Fibroblast of the conjunctiva (primary cell): Measurements from ENCODE around the gene MRTFA.
"Not testable (repeated sequence)": the region's sequence is repeated elsewhere in the genome, so short reads cannot be mapped to it uniquely, and the experiment has no call there.

ENCODE experiments used
- DNase-seq: peaks from one replicate; pipeline ENCODE4 v3.0.0-alpha.2; 2010; ENCODE audit warnings: low read depth

Gene MRTFA

DNA sequence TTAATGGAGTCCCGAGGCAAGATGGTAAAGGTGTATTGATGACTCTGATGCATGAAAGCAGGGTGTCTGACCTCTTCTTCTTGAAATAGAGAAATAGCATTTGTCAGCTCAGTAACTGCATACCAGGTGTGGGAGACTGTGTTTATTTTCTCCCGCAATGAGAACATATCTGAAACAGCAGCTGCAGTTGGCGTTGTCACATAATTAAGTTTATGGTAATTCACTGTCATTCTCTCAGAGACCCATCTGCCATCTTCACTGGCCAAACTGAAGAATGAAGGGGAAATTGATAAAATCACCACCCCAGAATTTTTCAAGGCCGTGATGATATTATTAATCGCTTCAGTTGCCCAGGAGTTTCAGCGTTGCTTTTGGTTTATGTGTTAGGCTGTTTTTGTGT lies 22.6 kb upstream of the MRTFA start:
- no peak for DNase-seq

DNA sequence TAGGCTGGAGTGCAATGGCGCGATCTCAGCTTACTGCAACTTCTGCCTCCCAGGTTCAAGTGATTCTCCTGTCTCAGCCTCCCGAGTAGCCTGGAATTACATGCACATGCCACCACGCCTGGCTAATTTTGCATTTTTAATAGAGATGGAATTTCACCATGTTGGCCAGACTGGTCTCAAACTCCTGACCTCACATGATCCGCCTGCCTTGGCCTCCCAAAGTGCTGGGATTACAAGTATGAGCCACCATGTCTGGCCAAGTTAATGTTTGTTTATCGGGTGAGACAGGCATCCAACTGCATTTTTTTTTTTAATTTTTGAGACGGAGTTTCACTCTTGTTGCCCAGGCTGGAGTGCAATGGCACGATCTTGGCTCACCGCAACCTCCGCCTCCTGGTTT lies 20.1 kb upstream of the MRTFA start:
- not testable (repeated sequence) for DNase-seq

DNA sequence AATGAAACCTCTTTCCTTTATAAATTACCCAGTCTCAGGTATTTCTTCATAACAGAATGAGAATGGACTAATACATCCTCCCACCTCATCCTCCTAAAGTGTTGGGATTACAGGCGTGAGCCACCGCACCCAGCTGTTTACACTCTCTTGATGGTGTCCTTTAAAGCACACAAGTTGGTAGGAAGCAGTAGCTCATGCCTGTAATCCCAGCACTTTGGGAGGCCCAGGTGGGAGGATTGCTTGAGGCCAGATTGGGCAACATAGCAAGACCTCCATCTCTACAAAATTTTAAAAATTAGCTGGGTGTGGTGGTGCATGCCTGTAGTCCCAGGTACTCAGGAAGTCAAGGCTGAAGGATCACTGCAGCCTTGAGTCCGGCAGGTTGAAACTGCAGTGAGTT lies 19.4 kb upstream of the MRTFA start:
- DNase-seq: not testable (repeated sequence)

DNA sequence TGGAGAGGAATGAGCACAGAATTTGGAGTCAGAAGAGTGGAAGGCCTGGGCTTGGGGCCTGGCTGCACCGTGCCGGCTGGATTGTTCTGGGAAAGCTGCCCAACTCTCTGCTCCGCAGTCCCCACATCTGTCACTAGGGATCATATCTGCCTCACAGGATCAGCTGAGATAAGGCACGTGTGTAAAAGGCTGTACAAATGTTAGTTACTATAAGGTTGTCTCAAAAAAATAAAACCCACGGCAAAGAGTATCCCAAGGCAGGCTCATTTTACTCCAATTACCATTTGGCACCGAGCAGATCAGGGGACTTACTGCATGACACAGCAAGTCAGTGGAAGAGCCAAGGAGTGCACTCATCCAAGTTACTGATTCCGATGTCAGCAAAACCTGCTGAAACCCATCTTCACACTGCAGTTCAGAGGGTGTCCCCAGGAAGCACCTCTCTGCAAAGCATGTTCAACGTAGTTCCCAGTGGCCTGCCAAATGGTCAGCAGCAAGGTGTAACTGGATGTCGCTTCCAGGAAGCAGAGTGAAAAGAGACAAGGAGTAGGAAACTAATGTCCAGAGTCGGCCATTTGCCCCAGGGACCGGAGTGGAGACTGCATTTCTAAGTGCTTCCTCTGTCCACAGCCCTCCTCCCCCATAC lies 18.1 kb upstream of the MRTFA start:
- DNase-seq: peak; percentile 47

DNA sequence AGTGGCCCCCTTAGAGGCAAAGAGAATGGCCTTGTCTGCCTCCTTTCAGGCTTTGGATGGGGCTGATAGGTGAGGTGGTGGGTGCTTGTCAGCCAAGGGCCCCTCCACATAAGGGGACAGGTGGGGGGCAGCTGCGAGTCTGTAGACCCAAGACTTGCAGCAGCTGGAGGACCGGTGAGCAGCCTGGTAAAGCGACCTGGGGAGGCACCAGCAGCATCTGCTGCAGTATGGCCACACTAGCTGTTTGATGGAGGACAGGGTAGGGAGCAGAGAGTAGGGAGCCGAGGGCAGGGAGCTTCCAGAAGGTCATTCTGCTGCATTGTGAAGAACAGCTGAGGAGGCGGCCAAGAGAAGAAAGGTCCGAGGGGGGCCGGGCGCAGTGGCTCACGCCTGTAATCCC lies 16.8 kb upstream of the MRTFA start:
- no peak for DNase-seq

DNA sequence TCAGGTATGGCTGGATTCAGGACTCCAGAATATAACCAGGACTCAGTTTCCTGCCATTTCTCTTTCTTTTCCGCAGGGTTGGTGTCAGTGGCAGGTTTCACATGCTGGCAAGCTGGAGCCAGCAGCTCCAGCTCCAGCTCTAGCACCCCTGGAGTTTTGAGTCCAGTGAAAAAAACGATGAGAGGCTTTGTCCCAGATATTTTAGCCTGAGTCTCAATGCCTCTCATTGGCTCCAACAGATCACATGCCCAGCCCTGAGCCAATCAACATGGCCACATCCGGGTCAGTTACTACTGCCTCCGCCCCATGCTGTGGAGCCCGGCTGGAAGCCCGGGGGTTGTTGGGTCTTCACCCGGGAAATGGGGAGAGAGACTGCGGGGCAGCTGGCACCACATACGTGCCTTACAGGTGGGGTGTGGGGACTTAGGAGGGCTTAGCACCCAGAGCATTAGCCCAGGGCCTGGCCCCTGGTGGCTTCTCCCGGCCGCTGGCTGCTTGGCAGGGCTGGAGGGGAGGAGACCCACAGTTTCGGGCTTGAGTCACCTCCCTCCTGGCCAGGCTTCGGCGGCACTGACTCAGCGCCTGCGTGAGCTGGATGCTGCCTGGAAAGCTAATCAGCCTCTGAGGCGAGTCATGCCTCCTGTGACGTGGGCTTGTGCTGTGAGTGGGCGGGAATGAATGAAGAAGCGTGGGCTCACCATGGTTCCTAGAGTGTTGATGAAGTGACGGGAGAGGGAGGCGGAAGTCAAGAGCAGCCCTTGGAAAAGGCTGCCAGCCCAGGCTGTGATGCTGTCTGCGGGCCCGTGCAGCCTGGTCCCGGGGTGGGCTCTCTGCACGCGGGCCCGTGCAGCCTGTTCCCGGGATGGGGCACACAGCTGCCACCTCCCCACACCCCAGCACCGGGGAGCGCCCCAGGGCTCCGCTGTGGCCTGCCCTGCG lies 15.3 kb upstream of the MRTFA start:
- DNase-seq: peak; percentile 98

DNA sequence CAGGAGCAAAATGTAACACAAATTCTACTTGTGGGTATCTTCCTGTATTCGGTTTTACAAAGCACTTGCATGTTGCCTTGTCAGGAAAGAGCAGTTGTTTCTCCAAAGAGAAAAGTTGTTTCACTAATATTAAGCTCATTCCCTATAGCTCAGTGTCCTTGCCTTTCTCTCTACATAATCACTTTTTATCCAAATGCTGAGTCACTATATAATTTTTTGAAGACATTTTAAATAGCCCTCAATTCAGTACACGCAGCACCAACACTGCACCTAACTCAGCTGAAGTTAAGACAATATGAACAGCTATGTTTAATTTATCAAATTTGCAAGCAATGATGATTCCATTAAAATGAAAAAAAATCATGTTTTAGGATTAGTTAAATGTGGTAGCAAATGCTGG lies 14.5 kb upstream of the MRTFA start:
- no peak for DNase-seq

DNA sequence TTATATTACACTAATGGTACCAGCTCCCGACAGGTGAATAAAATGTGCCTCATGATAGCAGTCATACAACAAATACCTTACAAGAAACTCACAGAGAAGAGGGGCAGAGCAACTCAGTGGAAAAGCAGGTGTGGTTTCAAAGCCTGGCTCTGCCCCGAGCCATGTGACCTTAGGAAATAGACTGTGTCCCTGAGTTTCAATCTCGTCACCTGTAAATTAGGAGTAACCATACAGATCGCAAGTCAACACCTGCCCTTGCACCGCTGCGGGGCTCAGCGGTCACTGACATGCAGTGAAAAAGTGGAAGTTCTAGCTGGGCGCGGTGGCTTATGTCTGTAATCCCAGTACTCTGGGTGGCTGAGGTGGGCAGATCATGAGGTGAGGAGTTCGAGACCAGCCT lies 11.9 kb upstream of the MRTFA start:
- DNase-seq: no peak

DNA sequence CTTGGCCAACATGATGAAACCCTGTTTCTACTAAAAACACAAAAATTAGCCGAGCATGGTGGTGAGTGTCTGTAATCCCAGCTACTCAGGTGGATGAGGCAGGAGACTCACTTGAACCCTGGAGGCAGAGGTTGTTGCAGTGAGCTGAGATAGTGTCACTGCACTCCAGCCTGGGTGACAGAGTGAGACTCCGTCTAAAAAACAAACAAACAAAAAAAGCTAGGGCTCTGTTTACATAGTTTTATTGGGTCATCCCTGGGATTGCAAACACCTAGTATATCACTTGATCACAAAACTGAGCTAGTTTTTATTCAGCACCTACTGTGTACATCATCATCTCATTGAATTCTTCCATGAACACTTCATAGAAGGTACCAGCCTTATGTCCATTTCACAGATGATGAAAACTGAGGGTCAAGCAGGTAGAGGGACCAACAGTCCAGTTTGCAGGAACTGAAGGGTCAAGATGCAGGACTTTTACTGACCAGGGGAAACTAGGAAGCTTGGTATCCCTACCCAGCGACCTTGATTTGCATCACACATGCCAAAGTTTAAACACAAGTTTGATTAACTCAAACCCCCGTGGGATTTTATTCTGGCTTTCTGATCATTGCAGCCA lies 9.2 kb upstream of the MRTFA start:
- DNase-seq: no peak

DNA sequence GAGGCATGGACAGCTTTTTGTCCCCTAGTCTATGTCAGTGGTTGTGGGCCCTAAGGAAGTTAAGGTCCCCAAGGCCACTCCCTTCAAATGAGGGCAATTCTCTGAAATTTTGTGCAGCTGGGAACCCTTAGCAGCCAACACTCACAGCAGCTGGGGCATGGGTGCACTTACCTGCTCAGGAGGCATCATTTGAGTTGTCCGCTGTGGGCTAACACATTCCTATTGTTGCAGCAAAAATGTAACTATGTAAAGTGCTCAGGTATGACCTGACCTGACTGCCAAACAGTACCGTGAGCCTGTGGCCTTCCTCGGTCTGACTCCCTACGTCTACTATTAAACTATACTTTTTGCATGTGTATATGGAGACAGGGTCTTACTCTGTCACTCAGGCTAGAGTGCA lies 5.8 kb upstream of the MRTFA start:
- no peak for DNase-seq

DNA sequence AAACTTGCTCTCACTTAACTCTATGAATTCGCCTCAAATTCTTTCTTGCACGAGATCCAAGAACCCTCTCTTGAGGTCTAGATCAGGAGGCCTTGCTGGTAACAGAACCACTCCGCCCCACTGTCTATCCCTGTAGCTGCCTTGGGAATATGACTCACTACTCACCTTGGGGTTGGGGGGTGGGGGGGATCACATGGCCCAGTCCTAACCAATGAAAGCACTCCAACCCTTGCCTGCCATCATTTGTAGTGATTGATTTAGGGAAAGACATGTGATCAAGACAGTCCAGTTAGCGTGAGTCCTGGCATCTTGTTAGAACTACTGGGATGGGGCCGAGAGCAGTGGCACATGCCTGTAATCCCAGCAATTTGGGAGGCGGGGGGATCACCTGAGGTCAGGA lies 4.8 kb upstream of the MRTFA start:
- no peak for DNase-seq

DNA sequence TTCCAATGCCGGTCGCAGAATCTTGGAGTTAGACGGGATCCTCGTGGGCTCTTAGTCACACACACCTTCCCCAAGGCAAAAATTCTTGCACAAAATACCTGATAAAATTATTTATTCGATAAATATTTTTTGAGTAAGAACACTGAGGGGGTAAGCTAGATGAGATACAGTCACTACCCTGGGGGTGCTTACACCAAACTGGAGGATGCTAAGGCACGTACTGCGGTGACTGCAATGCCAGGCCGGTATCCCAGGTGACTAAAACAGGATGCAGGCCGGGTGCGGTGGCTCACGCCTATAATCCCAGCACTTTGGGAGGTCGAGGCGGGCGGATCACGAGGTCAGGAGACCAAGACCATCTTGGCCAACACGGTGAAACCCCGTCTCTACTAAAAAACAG lies 1.7 kb upstream of the MRTFA start:
- DNase-seq: no peak

DNA sequence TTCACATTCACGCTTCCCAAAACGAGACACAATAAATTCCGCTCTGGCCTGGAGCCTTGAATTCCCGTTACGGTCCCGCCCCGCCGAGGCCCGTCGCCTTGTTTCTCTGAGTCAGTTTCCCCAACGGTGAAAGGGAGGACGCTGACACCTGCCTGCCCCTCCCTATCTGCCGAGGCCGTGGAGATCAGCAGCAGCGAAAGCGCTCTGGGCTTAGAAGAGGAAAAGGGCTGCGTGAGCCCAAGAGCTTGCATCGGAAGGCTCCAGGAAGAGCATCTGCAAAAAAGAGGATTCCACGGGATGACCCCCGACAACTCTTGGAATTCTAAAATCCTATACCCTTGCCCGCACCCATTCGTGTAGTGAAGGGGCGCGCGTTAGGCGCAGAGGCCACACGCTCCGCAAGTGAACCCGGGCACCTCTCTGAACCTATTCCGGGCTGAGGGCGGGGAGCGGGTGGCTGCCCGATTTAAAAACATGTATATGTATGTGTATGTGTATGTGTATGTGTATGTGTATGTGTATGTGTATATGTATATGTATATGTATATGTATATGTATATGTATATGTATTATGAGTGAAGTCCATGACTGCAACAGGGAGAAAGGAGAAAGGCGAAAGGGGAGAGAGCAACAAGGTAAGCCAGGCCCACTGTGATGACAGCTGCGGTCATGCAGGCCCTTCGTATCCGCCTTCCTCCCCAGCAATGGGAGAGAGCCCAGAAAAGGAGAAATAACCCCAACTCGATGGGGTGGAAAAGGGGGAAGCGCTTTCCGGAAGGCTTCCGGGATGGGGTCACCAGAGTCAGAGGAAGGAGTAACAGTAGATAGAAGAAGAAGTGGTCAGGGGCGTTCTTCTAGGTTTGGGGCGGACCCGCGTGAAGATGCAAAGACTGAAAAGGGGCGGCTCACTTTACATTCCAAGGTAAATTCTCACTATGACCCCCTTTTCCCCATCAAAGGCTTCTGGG lies 948 bp upstream of the MRTFA start:
- peak; percentile 14 for DNase-seq

DNA sequence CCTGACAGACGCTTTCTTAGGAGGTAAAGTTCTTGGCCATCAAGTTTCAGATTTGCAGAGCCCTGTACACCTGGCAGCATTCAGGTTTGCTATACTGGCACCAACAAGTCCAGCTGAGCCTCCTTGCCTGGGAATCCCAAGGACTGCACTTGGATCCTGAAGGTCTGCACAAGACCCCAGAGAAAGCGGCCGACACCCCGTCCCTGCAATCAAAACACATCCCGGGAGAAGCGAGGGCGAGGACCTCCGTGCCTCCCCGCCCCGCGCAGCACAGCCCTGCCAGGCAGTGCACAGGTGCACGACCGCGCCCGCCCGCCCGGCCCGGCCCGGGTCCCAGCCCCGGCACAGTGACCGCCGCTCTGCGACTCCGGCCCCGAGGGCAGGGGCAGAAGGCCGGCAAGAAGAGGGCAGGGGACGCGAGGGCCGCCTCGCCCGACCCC lies 559 bp downstream of the MRTFA start:
- DNase-seq: no peak

DNA sequence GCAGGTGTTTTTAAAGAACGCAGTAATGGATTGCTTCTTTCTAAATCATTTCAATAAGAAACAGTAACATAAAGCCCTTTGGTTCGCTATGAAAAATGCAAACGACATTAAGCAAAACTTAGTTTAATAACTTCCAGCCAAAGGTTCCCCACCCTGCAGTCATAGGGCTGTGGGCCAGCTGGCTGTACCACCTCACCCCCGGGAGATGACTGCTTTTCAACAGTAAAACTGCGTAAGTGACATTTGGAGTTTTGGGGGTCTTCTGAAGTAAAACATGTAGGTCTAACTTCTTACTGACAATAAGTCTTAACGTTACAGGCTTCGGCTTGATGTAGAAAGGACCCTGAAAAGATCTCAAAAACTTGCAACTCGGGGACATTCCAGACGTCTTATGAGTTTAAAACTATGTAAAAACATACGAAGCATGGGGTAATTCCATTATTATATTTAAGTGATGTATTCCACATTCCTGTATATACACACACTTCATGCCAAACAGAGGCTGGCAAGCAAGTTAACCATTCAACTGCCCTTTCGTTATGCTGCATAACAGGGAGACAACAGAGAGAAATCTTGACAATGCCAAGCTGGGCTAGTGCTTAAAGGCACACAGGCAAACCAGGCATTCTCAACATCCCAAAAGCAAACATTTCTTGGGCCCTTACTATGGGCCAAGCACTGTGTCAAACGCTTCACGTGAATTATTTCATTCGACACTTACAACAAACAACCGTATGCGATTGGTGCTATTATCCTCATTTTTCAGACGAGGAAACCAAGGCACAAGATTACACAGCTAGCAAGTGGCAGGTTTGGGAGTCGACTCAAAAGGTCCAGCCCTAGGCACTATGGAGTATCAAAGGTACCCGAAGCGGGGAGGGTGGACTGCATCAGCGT lies 1.2 kb downstream of the MRTFA start:
- peak; percentile 17 for DNase-seq

DNA sequence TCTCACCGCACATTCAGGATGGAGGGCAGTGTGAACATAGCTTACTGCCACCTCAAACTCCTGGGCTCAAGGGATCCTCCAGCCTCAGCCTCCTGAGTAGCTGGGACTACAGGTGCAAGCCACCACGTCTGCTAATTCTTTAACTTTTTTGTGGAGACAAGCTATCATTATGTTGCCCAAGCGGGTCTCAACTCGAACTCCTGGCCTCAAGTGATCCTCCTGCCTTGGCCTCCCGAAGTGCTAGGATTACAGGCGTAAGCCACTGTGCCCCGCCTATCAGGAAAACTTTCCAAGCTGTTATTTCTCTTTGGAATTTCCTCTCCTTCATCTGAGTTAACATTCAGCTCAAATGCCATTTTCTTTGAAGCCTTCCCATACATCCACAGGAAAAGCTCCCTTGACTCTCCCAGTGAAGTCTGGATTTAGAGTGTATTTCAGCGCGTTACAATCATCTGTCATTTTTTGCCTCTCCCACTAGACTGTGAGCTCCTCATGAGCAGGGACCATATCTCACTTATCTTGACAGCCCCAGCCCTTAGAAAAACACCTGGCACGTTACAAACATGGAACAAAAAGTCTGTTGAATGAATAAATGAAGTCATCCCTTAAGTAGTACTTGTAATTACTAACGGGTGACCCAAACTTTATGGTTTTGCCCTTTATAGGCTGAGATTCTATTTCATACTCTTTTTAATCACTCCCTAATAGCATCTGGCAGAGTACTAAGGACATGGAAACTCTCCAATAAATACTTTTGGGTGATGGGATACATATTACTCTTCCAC lies 2.2 kb downstream of the MRTFA start:
- DNase-seq: no peak

DNA sequence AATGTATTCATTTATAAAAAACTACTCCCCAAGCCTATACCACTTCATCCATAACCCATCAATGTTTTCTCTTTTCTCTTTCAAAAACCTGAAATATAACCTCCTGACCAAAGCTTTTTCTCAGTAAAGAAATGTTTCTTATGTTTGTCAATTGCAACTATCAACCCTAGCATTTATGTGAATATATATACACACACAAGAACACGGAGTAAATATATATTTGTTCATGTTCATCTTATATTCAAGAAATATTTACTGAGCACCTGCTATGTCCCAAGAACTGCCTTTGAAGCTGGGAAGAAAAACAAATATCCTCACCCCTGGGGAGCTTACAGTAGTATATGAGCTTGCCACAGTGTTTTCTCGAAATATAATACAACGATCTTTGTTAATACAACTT lies 3.5 kb downstream of the MRTFA start:
- no peak for DNase-seq

DNA sequence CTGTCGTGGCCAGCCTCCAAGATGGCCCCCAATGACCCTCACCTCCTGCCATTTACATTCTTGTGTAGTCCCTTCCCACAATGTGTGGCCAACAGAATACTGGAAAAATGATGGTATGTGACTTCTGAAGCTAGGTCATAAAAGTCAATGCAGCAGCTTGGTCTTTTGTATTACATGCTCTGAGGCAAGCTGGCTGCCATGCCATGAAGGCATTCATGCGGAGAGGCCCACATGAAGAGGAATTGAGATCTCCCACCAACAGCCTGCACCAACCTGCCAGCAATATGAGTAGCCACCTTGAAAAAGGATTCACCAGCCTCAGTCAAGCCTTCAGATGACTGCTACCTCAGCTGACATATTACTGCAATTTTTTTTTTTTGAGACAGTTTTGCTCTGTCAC lies 4.6 kb downstream of the MRTFA start:
- DNase-seq: no peak

DNA sequence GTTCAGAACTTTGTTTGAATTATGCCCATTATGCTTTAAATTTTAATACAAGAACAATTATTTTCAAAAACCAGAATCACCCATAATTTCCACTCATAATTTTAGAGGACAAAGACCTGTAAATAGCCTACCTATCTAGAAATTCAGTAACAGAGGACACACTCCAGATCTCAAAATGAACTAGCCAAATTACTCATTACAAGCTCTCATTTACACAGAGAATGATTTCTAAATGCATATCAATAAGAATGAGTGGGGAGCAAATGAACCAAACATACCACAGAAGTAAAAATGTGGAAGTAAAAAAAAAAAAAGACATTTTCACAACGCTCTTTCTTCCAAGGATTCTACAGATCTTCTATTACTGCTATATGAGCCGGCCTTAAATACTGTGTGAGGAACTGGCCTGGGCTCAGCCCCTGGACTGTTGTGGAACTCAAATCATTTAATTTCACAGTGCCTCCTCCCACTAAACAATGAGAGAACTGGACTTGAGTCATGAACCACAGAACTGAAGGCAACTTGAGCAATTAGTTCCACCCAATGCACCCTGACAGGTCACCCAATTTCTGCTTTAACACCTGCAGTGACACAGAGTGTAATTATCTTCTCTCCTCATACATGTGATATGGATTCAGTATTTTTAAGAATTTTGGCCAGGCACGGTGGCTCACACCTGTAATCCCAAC lies 8.0 kb downstream of the MRTFA start:
- no peak for DNase-seq
